Colonic mucosa (tissue), 4 donors: Measurements from ENCODE around the gene VWC2. TPM values are rescaled to one million over a fixed set of nuclear protein-coding genes. Genes with fewer than 3 reads are reported as not detected.

Experiments used
- DNase-seq: peaks from one replicate; pipeline ENCODE4 v3.0.0-alpha.2; 2020
- H3K27ac ChIP-seq: fragments of 200-600 bp; one replicate; pipeline ENCODE4 v1.8.0; 2021
- H3K27me3 ChIP-seq: fragments of 200-600 bp; one replicate; pipeline ENCODE4 v1.8.0; 2021
- H3K36me3 ChIP-seq: fragments of 200-600 bp; one replicate; pipeline ENCODE4 v1.8.0; 2021
- H3K4me1 ChIP-seq: fragments of 200-600 bp; one replicate; pipeline ENCODE4 v1.8.0; 2021; ENCODE audit warnings: mild to moderate bottlenecking
- H3K4me3 ChIP-seq: fragments of 200-600 bp; one replicate; pipeline ENCODE4 v1.8.0; 2021
- H3K9ac ChIP-seq, 2 donors: one replicate each; pipeline ENCODE4 v1.7.0; 2013; ENCODE audit warnings: control low read depth in 2 of 2, low read depth in 2 of 2, low read length in 2 of 2
- H3K9me3 ChIP-seq: fragments of 200-600 bp; one replicate; pipeline ENCODE4 v1.8.0; 2021
- CTCF ChIP-seq: fragments of 200-600 bp; IDR thresholded peaks from one replicate; pipeline ENCODE4 v1.8.0; 2022; ENCODE audit warnings: antibody characterized with exemption, mild to moderate bottlenecking
- intact Hi-C: fragments of 100-400 bp; cut with DNase I; formaldehyde crosslinking; loops from one replicate; pipeline ENCODE4 v1.14.1; 2022
- total RNA-seq, 2 donors: library from RNA; stranded (reverse); fragmentation: NEBNext Ultra II Directional in 1 of 2; extraction: Animal tissue kit (Norgen Biotek cat#: 25700) in 1 of 2; gene quantifications; one replicate each; pipeline ENCODE4 v1.2.1, GENCODE V29; 2021
- donor health status: healthy.
- donor health status: DM: no; HTN: no; CAD: no.
- donor health status: DM: no; HTN: no; CAD: no.

Gene VWC2
- total RNA-seq, 2 donors from 2014 or later: 0.08 to 0.10 TPM

GRCh38 chr7:49927631-49928030, 154.2 kb downstream of the VWC2 start:
- Histone ChIP-seq H3K4me3 (no peak overlapping the region), H3K27me3 (no peaks in the 10 kb centered on the region), H3K27ac (no peak overlapping the region), H3K9ac (no peak overlapping the region), H3K36me3 (no peaks in the 10 kb centered on the region), H3K4me1 (no peaks in the 10 kb centered on the region), H3K9me3 (no peaks in the 10 kb centered on the region)
- DNase-seq: no peak
- intact Hi-C loops: no loop called here
- no peak for TF ChIP-seq CTCF

GRCh38 chr7:49928787-49929186, 155.3 kb downstream of the VWC2 start:
- no peaks in the 10 kb centered on the region for H3K27me3 ChIP-seq
- no peaks in the 10 kb centered on the region for H3K36me3 ChIP-seq
- H3K27ac ChIP-seq: no peak overlapping the region
- no peak overlapping the region for H3K9ac ChIP-seq
- H3K4me3 ChIP-seq: no peak overlapping the region
- no peaks in the 10 kb centered on the region for H3K9me3 ChIP-seq
- no peaks in the 10 kb centered on the region for H3K4me1 ChIP-seq
- intact Hi-C loops: no loop called here
- DNase-seq: no peak
- no peak for TF ChIP-seq CTCF

GRCh38 chr7:49931627-49932026, 158.2 kb downstream of the VWC2 start:
- intact Hi-C loops: no loop called here
- H3K36me3 ChIP-seq: no peaks in the 10 kb centered on the region
- H3K9me3 ChIP-seq: no peaks in the 10 kb centered on the region
- no peak for DNase-seq
- no peak overlapping the region for H3K4me3 ChIP-seq
- H3K4me1 ChIP-seq: no peaks in the 10 kb centered on the region
- no peak overlapping the region for H3K27ac ChIP-seq
- no peak overlapping the region for H3K9ac ChIP-seq
- no peak for TF ChIP-seq CTCF
- H3K27me3 ChIP-seq: no peaks in the 10 kb centered on the region

GRCh38 chr7:49937608-49938007, 164.2 kb downstream of the VWC2 start:
- H3K27me3 ChIP-seq: no peaks in the 10 kb centered on the region
- no peak for DNase-seq
- TF ChIP-seq CTCF: no peak
- no peak overlapping the region for H3K9ac ChIP-seq
- intact Hi-C loops: no loop called here
- H3K27ac ChIP-seq: no peak overlapping the region
- no peak overlapping the region for H3K4me3 ChIP-seq
- no peaks in the 10 kb centered on the region for H3K9me3 ChIP-seq
- H3K36me3 ChIP-seq: no peaks in the 10 kb centered on the region
- no peaks in the 10 kb centered on the region for H3K4me1 ChIP-seq
